Smooth muscle cell (in vitro differentiated cells): Measurements from ENCODE around the gene C9orf43. TPM values are rescaled to one million over a fixed set of nuclear protein-coding genes. Genes with fewer than 3 reads are reported as not detected.

Source experiments
- DNase-seq: peaks from one replicate; lab custom pipeline; 2025; ENCODE audit not compliant: unreplicated experiment; lab: John Stamatoyannopoulos, UW
- H2AFZ ChIP-seq: fragments of 200-600 bp; sonication (generic); 2 replicates; pipeline ENCODE4 v1.6.0; 2016; ENCODE audit warnings: antibody characterized with exemption, low read depth, mild to moderate bottlenecking
- H3F3A ChIP-seq: fragments of 200-600 bp; sonication (generic); 2 replicates; pipeline ENCODE4 v1.6.0; 2017; ENCODE audit warnings: antibody characterized with exemption, low read depth
- H3K27ac ChIP-seq: fragments of 200-600 bp; sonication (generic); 2 replicates; pipeline ENCODE4 v1.5.1; 2016; ENCODE audit warnings: low read depth, mild to moderate bottlenecking
- H3K27me3 ChIP-seq: fragments of 200-600 bp; sonication (generic); 2 replicates; pipeline ENCODE4 v1.6.1; 2016; ENCODE audit warnings: low read depth, mild to moderate bottlenecking
- H3K36me3 ChIP-seq: fragments of 200-600 bp; sonication (generic); 2 replicates; pipeline ENCODE4 v1.5.1; 2016; ENCODE audit warnings: low read depth
- H3K4me1 ChIP-seq: fragments of 200-600 bp; sonication (generic); 2 replicates; pipeline ENCODE4 v1.5.1; 2016; ENCODE audit warnings: low read depth
- H3K4me2 ChIP-seq: fragments of 200-600 bp; sonication (generic); 2 replicates; pipeline ENCODE4 v1.6.0; 2016; ENCODE audit warnings: mild to moderate bottlenecking
- H3K4me3 ChIP-seq: fragments of 200-600 bp; sonication (generic); 2 replicates; pipeline ENCODE4 v1.5.1; 2016; ENCODE audit warnings: mild to moderate bottlenecking
- H3K79me2 ChIP-seq: fragments of 200-600 bp; sonication (generic); 2 replicates; pipeline ENCODE4 v1.6.0; 2016; ENCODE audit warnings: low read depth, mild to moderate bottlenecking
- H3K9ac ChIP-seq: fragments of 200-600 bp; sonication (generic); 2 replicates; pipeline ENCODE4 v1.6.0; 2016; ENCODE audit warnings: low read depth
- H3K9me3 ChIP-seq: fragments of 200-600 bp; sonication (generic); replicated peaks from 2 replicates; pipeline ENCODE4 v1.5.1; 2016; ENCODE audit warnings: low read depth
- H4K20me1 ChIP-seq: fragments of 200-600 bp; sonication (generic); 2 replicates; pipeline ENCODE4 v1.6.0; 2016; ENCODE audit warnings: low read depth
- CTCF ChIP-seq: fragments of 200-600 bp; sonication (generic); IDR thresholded peaks from 2 replicates; pipeline ENCODE4 v1.5.1; 2017; ENCODE audit warnings: borderline replicate concordance, mild to moderate bottlenecking, antibody characterized with exemption; ENCODE audit not compliant: insufficient read depth, poor library complexity, severe bottlenecking
- WGBS: methylation state at CpG from one replicate; pipeline ENCODE4 v1.1.7; 2016; ENCODE audit warnings: low lambda C conversion rate; 5-methylcytosine and 5-hydroxymethylcytosine counted together
- polyA plus RNA-seq: library from polyadenylated mRNA; unstranded; fragments of >200 nt; fragmentation: Nextera tagmentation; extraction: Ambion mirVana; gene quantifications from 2 replicates; pipeline ENCODE4 v1.2.1, GENCODE V29; 2016
- total RNA-seq: library from RNA; depleted of rRNA; stranded (reverse); fragments of >200 nt; gene quantifications from 2 replicates; pipeline ENCODE4 v1.2.3, GENCODE V29; 2014

Gene C9orf43
- total and polyA plus RNA-seq, 2 experiments from 2014 or later: 2.0 TPM; not detected in 1

- Histone ChIP-seq H3K27me3 (no peaks in the 10 kb centered on the region), H3K27ac (no peak overlapping the region), H3K9me3 (no peaks in the 10 kb centered on the region), H3K9ac (no peak overlapping the region), H3K4me3 (no peak overlapping the region), H3F3A (no peaks in the 10 kb centered on the region), H3K4me1 (peaks cover 9% of the 10 kb centered on the region), H3K79me2 (no peaks in the 10 kb centered on the region), H4K20me1 (no peaks in the 10 kb centered on the region), H2AFZ (no peak overlapping the region), H3K4me2 (no peak overlapping the region), H3K36me3 (no peaks in the 10 kb centered on the region)
- WGBS: 91% methylated on average over 1 of the region's 1 CpG
- DNase-seq: no peak
- no peak for TF ChIP-seq CTCF
These were observed 16.2 kb downstream of the C9orf43 start for GRCh38 chr9:113426701-113427100.

GRCh38 chr9:113427629-113428028, 17.1 kb downstream of the C9orf43 start:
- Histone ChIP-seq H3K9me3 (no peaks in the 10 kb centered on the region), H3K27ac (no peak overlapping the region), H3K79me2 (no peaks in the 10 kb centered on the region), H3K4me1 (peaks cover 9% of the 10 kb centered on the region), H3K9ac (no peak overlapping the region), H3K4me3 (no peak overlapping the region), H3K27me3 (peaks cover 6% of the 10 kb centered on the region), H3K36me3 (no peaks in the 10 kb centered on the region), H2AFZ (no peak overlapping the region), H3K4me2 (no peak overlapping the region), H3F3A (no peaks in the 10 kb centered on the region), H4K20me1 (no peaks in the 10 kb centered on the region)
- WGBS: 68% methylated on average over 2 of the region's 2 CpGs
- TF ChIP-seq CTCF: no peak
- DNase-seq: no peak

GRCh38 chr9:113428062-113428615, 17.6 kb downstream of the C9orf43 start:
- Histone ChIP-seq H3K9me3 (no peaks in the 10 kb centered on the region), H2AFZ (no peak overlapping the region), H3K4me3 (no peak overlapping the region), H3K36me3 (no peaks in the 10 kb centered on the region), H3K79me2 (no peaks in the 10 kb centered on the region), H3K9ac (no peak overlapping the region), H3F3A (no peaks in the 10 kb centered on the region), H3K27me3 (peaks cover 6% of the 10 kb centered on the region), H4K20me1 (no peaks in the 10 kb centered on the region), H3K27ac (no peak overlapping the region), H3K4me2 (no peak overlapping the region), H3K4me1 (peaks cover 9% of the 10 kb centered on the region)
- no peak for TF ChIP-seq CTCF
- DNase-seq: no peak
- 92% methylated on average over 1 of the region's 1 CpG for WGBS

GRCh38 chr9:113431191-113431590, 20.6 kb downstream of the C9orf43 start:
- Histone ChIP-seq H3K4me2 (no peak overlapping the region), H3K9ac (no peak overlapping the region), H3K27ac (no peak overlapping the region), H3K9me3 (no peaks in the 10 kb centered on the region), H3K27me3 (peaks cover 6% of the 10 kb centered on the region), H4K20me1 (no peaks in the 10 kb centered on the region), H3F3A (no peaks in the 10 kb centered on the region), H3K4me3 (no peak overlapping the region), H3K4me1 (no peaks in the 10 kb centered on the region), H3K79me2 (no peaks in the 10 kb centered on the region), H2AFZ (no peak overlapping the region), H3K36me3 (no peaks in the 10 kb centered on the region)
- no peak for TF ChIP-seq CTCF
- no peak for DNase-seq
